H1 (cell line): ENCODE measurements around the gene SPIRE2. TPM values are rescaled to one million over a fixed set of nuclear protein-coding genes. Genes with fewer than 3 reads are reported as not detected.
"Not testable (repeated sequence)": the region's sequence is repeated elsewhere in the genome, so short reads cannot be mapped to it uniquely, and the experiment has no call there.

ENCODE experiments used
- CTCF ChIA-PET: fragments of 300-600 bp; sonication (Branson Sonifier 250); formaldehyde crosslinking; loops from one replicate; lab custom pipeline; 2021; ENCODE audit not compliant: partially characterized antibody; lab: Charles Lee
- POLR2A ChIA-PET: fragments of 300-600 bp; sonication (Branson Sonifier 250); formaldehyde crosslinking; loops from one replicate; lab custom pipeline; 2021; ENCODE audit warnings: inconsistent platforms; ENCODE audit not compliant: partially characterized antibody; lab: Charles Lee
- DNase-seq, 2 experiments: peaks; one replicate each; pipeline versions ENCODE4 v3.0.0 to v3.0.0-alpha.2; 2010 to 2022; ENCODE audit warnings: low spot score in 2 of 2, low read depth in 1 of 2, mixed read lengths in 1 of 2
- FAIRE-seq: peaks from 2 replicates; lab custom pipeline; 2011; peaks lifted over from hg19 to GRCh38; lab: Jason Lieb, UNC
- H2AFZ ChIP-seq: 2 replicates; pipeline ENCODE4 v1.8.1; 2012; ENCODE audit warnings: low read length, inconsistent platforms
- H2AK5ac ChIP-seq: 2 replicates; pipeline ENCODE4 v1.6.1; 2013; ENCODE audit warnings: low read depth, low read length
- H2BK120ac ChIP-seq: replicated peaks from 2 replicates; pipeline ENCODE3; 2013; ENCODE audit warnings: low read depth, low read length, inconsistent platforms
- H2BK12ac ChIP-seq: 2 replicates; pipeline ENCODE4 v1.6.1; 2013; ENCODE audit warnings: low read depth, low read length
- H2BK15ac ChIP-seq: 2 replicates; pipeline ENCODE4 v1.6.1; 2013; ENCODE audit warnings: low read length
- H2BK20ac ChIP-seq: 2 replicates; pipeline ENCODE4 v1.6.1; 2013; ENCODE audit warnings: low read length
- H2BK5ac ChIP-seq: 2 replicates; pipeline ENCODE4 v1.6.1; 2013; ENCODE audit warnings: low read depth, low read length
- H3K14ac ChIP-seq: 2 replicates; pipeline ENCODE4 v1.6.1; 2013; ENCODE audit warnings: inconsistent platforms; ENCODE audit not compliant: insufficient read length
- H3K18ac ChIP-seq: 2 replicates; pipeline ENCODE4 v1.6.1; 2013; ENCODE audit warnings: low read length; ENCODE audit errors: extremely low read depth
- H3K23ac ChIP-seq: 2 replicates; pipeline ENCODE4 v1.6.1; 2013; ENCODE audit warnings: inconsistent platforms; ENCODE audit not compliant: insufficient read length
- H3K23me2 ChIP-seq: 2 replicates; pipeline ENCODE4 v1.6.1; 2013; ENCODE audit warnings: low read depth, low read length
- H3K27ac ChIP-seq: 2 replicates; pipeline ENCODE4 v1.6.1; 2011; ENCODE audit warnings: low read depth, low read length, inconsistent platforms
- H3K27me3 ChIP-seq, 4 experiments: replicated peaks in 1 of 4; 1 replicate in 1 of 4; 2 replicates in 3 of 4; pipeline versions ENCODE4 v1.6.1 to v1.8.1; 2011 to 2013; ENCODE audit warnings: low read length in 3 of 4, mild to moderate bottlenecking in 3 of 4, inconsistent platforms in 2 of 4, mixed read lengths in 2 of 4, moderate library complexity in 1 of 4; ENCODE audit not compliant: control insufficient read depth in 3 of 4, insufficient read depth in 3 of 4; ENCODE audit errors: extremely low read depth in 1 of 4
- H3K36me3 ChIP-seq, 4 experiments: 2 replicates each; pipeline versions ENCODE4 v1.6.1 to v1.8.1; 2011 to 2013; ENCODE audit warnings: mild to moderate bottlenecking in 4 of 4, low read length in 3 of 4, moderate library complexity in 2 of 4, control low read depth in 1 of 4, inconsistent platforms in 1 of 4; ENCODE audit not compliant: insufficient read depth in 4 of 4, control insufficient read depth in 2 of 4
- H3K4ac ChIP-seq: replicated peaks from 2 replicates; pipeline ENCODE3; 2013; ENCODE audit warnings: low read length, low read depth, mixed read lengths, inconsistent platforms; ENCODE audit not compliant: insufficient read length
- H3K4me1 ChIP-seq, 4 experiments: replicated peaks in 1 of 4; 1 replicate in 1 of 4; 2 replicates in 3 of 4; pipeline versions ENCODE4 v1.6.1 to v1.8.1; 2011 to 2013; ENCODE audit warnings: low read length in 3 of 4, inconsistent platforms in 2 of 4, mixed read lengths in 1 of 4; ENCODE audit not compliant: insufficient read depth in 4 of 4, control insufficient read depth in 3 of 4
- H3K4me2 ChIP-seq, 2 experiments: 2 replicates each; pipeline versions ENCODE4 v1.6.1 to v1.8.1; 2011 to 2013; ENCODE audit warnings: low read depth in 2 of 2, low read length in 2 of 2, control low read depth in 1 of 2, inconsistent platforms in 1 of 2, mild to moderate bottlenecking in 1 of 2; ENCODE audit not compliant: insufficient read depth in 1 of 2
- H3K4me3 ChIP-seq, 4 experiments: fragments of 200-600, 300-600 bp in 1 of 4; sonication (generic), shearing (Covaris generic), sonication (Bioruptor Twin) in 1 of 4; 2 replicates each; pipeline versions ENCODE4 v1.5.1 to v1.8.1; 2011 to 2016; ENCODE audit warnings: low read length in 4 of 4, low read depth in 3 of 4, control low read depth in 2 of 4, inconsistent platforms in 2 of 4, mild to moderate bottlenecking in 2 of 4, mixed read lengths in 1 of 4, moderate library complexity in 1 of 4; ENCODE audit not compliant: insufficient read depth in 2 of 4; ENCODE audit errors: extremely low read depth in 1 of 4
- H3K56ac ChIP-seq: replicated peaks from 2 replicates; pipeline ENCODE3; 2013; ENCODE audit warnings: low read depth, mild to moderate bottlenecking, mixed read lengths, low read length, inconsistent platforms; ENCODE audit not compliant: insufficient read length
- H3K79me1 ChIP-seq: 2 replicates; pipeline ENCODE4 v1.6.1; 2013; ENCODE audit warnings: low read depth, low read length, control low read depth
- H3K79me2 ChIP-seq, 2 experiments: 2 replicates each; pipeline versions ENCODE4 v1.6.1 to v1.8.1; 2012 to 2013; ENCODE audit warnings: low read length in 2 of 2, mild to moderate bottlenecking in 2 of 2, inconsistent platforms in 1 of 2; ENCODE audit not compliant: insufficient read depth in 2 of 2, control insufficient read depth in 1 of 2
- H3K9ac ChIP-seq, 4 experiments: replicated peaks in 1 of 4; 1 replicate in 1 of 4; 2 replicates in 3 of 4; pipeline versions ENCODE4 v1.6.1 to v1.8.1; 2011 to 2013; ENCODE audit warnings: low read depth in 3 of 4, low read length in 3 of 4, control low read depth in 2 of 4, mild to moderate bottlenecking in 2 of 4, moderate library complexity in 2 of 4, inconsistent platforms in 1 of 4; ENCODE audit errors: extremely low read depth in 1 of 4
- H3K9me3 ChIP-seq, 2 experiments: 2 replicates each; pipeline versions ENCODE4 v1.6.1 to v1.8.1; 2012 to 2013; ENCODE audit warnings: mild to moderate bottlenecking in 2 of 2, moderate library complexity in 2 of 2, control low read depth in 1 of 2, inconsistent platforms in 1 of 2, low read depth in 1 of 2, low read length in 1 of 2, mixed read lengths in 1 of 2; ENCODE audit not compliant: insufficient read depth in 2 of 2
- H4K20me1 ChIP-seq, 2 experiments: replicated peaks in 1 of 2; 2 replicates each; pipeline versions ENCODE3 to v1.8.1; 2011 to 2013; ENCODE audit warnings: inconsistent platforms in 2 of 2, low read length in 2 of 2, mild to moderate bottlenecking in 1 of 2; ENCODE audit not compliant: insufficient read depth in 2 of 2, control insufficient read depth in 1 of 2
- H4K5ac ChIP-seq: 2 replicates; pipeline ENCODE4 v1.6.1; 2013; ENCODE audit warnings: low read length, low read depth, mixed read lengths, inconsistent platforms; ENCODE audit not compliant: insufficient read length
- H4K8ac ChIP-seq: 2 replicates; pipeline ENCODE4 v1.8.0; 2013; ENCODE audit warnings: mild to moderate bottlenecking, moderate library complexity, low read length, inconsistent platforms; ENCODE audit not compliant: insufficient read depth; ENCODE audit errors: extremely low read depth
- H4K91ac ChIP-seq: replicated peaks from 2 replicates; pipeline ENCODE3; 2013; ENCODE audit warnings: low read length, mixed read lengths, inconsistent platforms; ENCODE audit not compliant: insufficient read length
- WGBS, 2 experiments: shearing (Covaris generic) in 1 of 2; methylation state at CpG; one replicate each; pipeline versions ENCODE4 v1.1.6 to v1.1.7; 2013 to 2015; ENCODE audit warnings: low lambda C conversion rate in 2 of 2, mixed read lengths in 2 of 2, inconsistent platforms in 1 of 2, low coverage in 1 of 2, missing lambda C conversion rate in 1 of 2; ENCODE audit not compliant: insufficient replicate concordance in 2 of 2, insufficient coverage in 1 of 2, insufficient read length in 1 of 2; ENCODE audit errors: extremely low coverage in 1 of 2, missing lambda C conversion rate in 1 of 2; 5-methylcytosine and 5-hydroxymethylcytosine counted together
- polyA plus RNA-seq, 7 experiments: library from polyadenylated mRNA; depleted of rRNA in 3 of 7; stranded (reverse) in 5 of 7; unstranded in 2 of 7; fragments of >200 nt in 5 of 7; fragments of 200-250 nt in 2 of 7; gene quantifications; 1 replicate in 5 of 7; 2 replicates in 1 of 7; 4 replicates in 1 of 7; pipeline versions ENCODE4 v1.2.1 to v1.2.3, GENCODE V29; 2011 to 2013; ENCODE audit warnings: missing spikeins in 2 of 7, mixed read lengths in 2 of 7
- total RNA-seq: library from RNA; stranded (reverse); fragmentation: NEBNext Ultra II Directional; extraction: Animal tissue kit (Norgen Biotek cat#: 25700); gene quantifications from 2 replicates; pipeline ENCODE4 v1.2.1, GENCODE V29; 2021

The SPIRE2 gene
- total and polyA plus RNA-seq, 2 of the 8 experiments (the other 6 are each of a cell fraction or from before 2014, with no cell fraction given): 7.4 to 15.4 TPM

DNA sequence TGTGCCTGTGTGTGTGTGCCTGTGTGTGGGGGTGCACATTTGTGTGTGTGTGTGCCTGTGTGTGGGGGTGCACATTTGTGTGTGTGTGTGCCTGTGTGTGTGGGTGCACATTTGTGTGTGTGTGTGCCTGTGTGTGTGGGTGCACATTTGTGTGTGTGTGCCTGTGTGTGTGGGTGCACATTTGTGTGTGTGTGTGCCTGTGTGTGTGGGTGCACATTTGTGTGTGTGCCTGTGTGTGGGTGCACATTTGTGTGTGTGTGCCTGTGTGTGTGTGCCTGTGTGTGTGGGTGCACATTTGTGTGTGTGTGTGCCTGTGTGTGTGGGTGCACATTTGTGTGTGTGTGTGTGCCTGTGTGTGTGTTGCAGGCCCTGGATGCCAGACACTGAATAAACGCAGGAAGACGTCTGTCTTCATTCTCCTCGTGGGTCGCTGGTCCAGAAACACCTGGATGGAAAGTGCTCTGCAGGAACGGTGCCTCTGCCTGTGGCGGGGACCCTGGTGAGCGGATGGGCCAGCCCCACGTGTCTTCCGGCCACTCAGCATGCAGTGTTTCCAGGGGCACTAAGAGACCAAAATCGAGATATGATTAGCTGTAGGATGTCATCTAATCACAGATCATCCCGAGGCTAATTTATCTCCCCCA lies 86.5 kb downstream of the SPIRE2 start:
- CTCF ChIA-PET, H2BK5ac ChIP-seq, H3K9ac ChIP-seq, H4K5ac ChIP-seq, H3K4ac ChIP-seq, H3K23me2 ChIP-seq, H2BK15ac ChIP-seq, H2BK12ac ChIP-seq, H4K91ac ChIP-seq, H3K79me2 ChIP-seq, DNase-seq, H2BK120ac ChIP-seq, H3K27ac ChIP-seq, FAIRE-seq, H3K9me3 ChIP-seq, H2AK5ac ChIP-seq, H3K79me1 ChIP-seq, H3K4me3 ChIP-seq, H2AFZ ChIP-seq, H3K36me3 ChIP-seq, H3K18ac ChIP-seq, H2BK20ac ChIP-seq, H3K14ac ChIP-seq, H3K56ac ChIP-seq, H3K23ac ChIP-seq, H3K4me2 ChIP-seq, H3K4me1 ChIP-seq, H4K20me1 ChIP-seq, H4K8ac ChIP-seq: not testable (repeated sequence)
- POLR2A ChIA-PET: interaction anchor here (1.4 to 1.6 kb wide), 3 partner anchors 9 to 69 kb away, joined by 3 read pairs; partner anchors contain the start of gene TUBB3
- H3K27me3 ChIP-seq: peaks cover 0 to 11% (median 11%) of the 10 kb centered on the region in 4 experiments; a peak in 6 of 7 replicates
- WGBS, 2 experiments: 88% methylated on average over 10 of the region's 11 CpGs; no CpG with 5 or more reads in 1 of the 2 experiments
